MM.1S (cell line): Measurements from ENCODE around the gene ZBTB37.

Experiments
- EZH2 ChIP-seq: fragments of 300-600 bp; sonication (generic); optimal IDR thresholded peaks from 2 replicates; pipeline ENCODE3; 2017; ENCODE audit warnings: low read depth, mild to moderate bottlenecking, antibody characterized with exemption, low read length, mixed read lengths
- EZH2phosphoT487 ChIP-seq: fragments of 300-600 bp; sonication (generic); IDR thresholded peaks from 2 replicates; pipeline ENCODE4 v1.6.1; 2018; ENCODE audit warnings: antibody characterized with exemption, low read length
- TF ChIP-seq, protein P1 (sequence below): fragments of 300-600 bp; sonication (generic); IDR thresholded peaks from 2 replicates; pipeline ENCODE4 v1.5.1; 2016; ENCODE audit warnings: antibody characterized with exemption, low read length, mixed read lengths

GRCh38 chr1:173915596-173915995 is 47.4 kb downstream of the ZBTB37 start:
- TF ChIP-seq, protein P1, sequence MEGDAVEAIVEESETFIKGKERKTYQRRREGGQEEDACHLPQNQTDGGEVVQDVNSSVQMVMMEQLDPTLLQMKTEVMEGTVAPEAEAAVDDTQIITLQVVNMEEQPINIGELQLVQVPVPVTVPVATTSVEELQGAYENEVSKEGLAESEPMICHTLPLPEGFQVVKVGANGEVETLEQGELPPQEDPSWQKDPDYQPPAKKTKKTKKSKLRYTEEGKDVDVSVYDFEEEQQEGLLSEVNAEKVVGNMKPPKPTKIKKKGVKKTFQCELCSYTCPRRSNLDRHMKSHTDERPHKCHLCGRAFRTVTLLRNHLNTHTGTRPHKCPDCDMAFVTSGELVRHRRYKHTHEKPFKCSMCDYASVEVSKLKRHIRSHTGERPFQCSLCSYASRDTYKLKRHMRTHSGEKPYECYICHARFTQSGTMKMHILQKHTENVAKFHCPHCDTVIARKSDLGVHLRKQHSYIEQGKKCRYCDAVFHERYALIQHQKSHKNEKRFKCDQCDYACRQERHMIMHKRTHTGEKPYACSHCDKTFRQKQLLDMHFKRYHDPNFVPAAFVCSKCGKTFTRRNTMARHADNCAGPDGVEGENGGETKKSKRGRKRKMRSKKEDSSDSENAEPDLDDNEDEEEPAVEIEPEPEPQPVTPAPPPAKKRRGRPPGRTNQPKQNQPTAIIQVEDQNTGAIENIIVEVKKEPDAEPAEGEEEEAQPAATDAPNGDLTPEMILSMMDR: no peak
- TF ChIP-seq EZH2phosphoT487 (no peak), EZH2 (no peak)
